ENCODE data around the gene SCAP.

Gene SCAP

DNA sequence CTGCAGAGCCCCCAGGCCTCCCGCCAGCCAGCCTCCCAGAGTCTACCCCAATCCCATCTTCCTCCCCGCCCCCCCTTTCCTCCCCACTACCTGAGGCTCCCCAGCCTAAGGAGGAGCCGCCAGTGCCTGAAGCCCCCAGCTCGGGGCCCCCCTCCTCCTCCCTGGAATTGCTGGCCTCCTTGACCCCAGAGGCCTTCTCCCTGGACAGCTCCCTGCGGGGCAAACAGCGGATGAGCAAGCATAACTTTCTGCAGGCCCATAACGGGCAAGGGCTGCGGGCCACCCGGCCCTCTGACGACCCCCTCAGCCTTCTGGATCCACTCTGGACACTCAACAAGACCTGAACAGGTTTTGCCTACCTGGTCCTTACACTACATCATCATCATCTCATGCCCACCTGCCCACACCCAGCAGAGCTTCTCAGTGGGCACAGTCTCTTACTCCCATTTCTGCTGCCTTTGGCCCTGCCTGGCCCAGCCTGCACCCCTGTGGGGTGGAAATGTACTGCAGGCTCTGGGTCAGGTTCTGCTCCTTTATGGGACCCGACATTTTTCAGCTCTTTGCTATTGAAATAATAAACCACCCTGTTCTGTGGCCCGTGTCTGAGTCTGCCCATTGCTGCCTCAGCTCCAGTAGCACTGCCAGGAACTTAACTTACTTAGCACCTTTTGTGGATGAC lies 62.8 kb downstream of the SCAP start:
- no peak for DNase-seq

DNA sequence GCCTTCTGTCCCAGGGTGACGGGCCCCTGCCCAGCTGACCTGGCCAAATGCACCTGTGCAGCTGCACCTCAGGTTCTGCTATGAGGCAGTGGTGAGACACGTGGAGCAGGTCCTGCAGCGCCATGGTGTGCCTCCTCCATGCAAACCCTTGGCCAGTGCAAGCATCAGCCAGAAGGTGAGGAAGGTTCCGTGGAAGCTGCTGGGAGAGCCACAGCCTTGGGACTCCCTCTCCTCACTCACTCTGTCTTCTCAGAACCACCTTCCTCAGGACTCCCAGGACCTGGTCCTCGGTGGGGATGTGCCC lies 63.3 kb downstream of the SCAP start:
- no peak for DNase-seq

DNA sequence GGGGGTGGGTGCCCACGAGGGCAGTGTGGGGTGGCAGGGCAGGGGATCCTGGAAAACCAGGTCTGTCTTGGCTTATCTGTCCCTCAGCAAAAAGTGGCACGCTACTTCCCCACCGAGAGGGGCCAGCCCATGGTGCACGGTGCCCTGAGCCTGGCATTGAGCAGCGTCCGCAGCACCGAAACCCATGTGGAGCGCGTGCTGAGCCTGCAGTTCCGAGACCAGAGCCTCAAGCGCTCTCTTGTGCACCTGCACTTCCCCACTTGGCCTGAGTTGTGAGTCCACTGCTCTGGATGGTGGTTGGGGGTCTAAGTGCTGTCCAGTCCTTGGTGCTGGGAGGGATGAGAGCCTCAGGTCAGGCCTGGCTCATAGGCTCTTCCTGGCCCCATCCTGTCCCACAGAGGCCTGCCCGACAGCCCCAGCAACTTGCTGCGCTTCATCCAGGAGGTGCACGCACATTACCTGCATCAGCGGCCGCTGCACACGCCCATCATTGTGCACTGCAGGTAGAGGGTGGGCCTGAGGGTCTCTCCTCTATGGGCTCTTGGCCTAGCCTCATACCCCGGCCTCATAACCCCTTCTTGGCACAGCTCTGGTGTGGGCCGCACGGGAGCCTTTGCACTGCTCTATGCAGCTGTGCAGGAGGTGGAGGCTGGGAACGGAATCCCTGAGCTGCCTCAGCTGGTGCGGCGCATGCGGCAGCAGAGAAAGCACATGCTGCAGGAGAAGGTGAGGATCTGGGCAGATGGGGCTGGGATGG lies 63.9 kb downstream of the SCAP start:
- no peak for DNase-seq

DNA sequence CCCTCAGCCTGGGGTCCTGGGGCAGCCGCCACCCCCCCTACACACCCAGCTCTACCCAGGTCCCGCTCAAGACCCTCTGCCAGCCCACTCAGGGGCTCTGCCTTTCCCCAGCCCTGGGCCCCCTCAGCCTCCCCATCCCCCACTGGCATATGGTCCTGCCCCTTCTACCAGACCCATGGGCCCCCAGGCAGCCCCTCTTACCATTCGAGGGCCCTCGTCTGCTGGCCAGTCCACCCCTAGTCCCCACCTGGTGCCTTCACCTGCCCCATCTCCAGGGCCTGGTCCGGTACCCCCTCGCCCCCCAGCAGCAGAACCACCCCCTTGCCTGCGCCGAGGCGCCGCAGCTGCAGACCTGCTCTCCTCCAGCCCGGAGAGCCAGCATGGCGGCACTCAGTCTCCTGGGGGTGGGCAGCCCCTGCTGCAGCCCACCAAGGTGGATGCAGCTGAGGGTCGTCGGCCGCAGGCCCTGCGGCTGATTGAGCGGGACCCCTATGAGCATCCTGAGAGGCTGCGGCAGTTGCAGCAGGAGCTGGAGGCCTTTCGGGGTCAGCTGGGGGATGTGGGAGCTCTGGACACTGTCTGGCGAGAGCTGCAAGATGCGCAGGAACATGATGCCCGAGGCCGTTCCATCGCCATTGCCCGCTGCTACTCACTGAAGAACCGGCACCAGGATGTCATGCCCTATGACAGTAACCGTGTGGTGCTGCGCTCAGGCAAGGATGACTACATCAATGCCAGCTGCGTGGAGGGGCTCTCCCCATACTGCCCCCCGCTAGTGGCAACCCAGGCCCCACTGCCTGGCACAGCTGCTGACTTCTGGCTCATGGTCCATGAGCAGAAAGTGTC lies 64.7 kb downstream of the SCAP start:
- no peak for DNase-seq

DNA sequence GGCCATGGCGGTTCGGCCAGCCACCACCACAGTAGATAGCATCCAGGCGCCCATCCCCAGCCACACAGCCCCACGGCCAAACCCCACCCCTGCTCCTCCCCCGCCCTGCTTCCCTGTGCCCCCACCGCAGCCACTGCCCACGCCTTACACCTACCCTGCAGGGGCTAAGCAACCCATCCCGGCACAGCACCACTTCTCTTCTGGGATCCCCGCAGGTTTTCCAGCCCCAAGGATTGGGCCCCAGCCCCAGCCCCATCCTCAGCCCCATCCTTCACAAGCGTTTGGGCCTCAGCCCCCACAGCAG lies 65.4 kb downstream of the SCAP start:
- no peak for DNase-seq

DNA sequence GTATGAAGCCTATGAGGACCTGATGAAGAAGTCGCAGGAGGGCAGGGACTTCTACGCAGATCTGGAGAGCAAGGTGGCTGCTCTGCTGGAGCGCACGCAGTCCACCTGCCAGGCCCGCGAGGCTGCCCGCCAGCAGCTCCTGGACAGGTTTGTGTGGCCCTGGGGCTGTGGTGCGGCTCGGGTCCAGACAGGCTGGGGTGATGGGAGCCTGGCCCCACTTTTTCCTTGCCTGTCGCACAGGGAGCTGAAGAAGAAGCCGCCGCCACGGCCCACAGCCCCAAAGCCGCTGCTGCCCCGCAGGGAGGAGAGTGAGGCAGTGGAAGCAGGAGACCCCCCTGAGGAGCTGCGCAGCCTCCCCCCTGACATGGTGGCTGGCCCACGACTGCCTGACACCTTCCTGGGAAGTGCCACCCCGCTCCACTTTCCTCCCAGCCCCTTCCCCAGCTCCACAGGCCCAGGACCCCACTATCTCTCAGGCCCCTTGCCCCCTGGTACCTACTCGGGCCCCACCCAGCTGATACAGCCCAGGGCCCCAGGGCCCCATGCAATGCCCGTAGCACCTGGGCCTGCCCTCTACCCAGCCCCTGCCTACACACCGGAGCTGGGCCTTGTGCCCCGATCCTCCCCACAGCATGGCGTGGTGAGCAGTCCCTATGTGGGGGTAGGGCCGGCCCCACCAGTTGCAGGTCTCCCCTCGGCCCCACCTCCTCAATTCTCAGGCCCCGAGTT lies 65.9 kb downstream of the SCAP start:
- no peak for DNase-seq

DNA sequence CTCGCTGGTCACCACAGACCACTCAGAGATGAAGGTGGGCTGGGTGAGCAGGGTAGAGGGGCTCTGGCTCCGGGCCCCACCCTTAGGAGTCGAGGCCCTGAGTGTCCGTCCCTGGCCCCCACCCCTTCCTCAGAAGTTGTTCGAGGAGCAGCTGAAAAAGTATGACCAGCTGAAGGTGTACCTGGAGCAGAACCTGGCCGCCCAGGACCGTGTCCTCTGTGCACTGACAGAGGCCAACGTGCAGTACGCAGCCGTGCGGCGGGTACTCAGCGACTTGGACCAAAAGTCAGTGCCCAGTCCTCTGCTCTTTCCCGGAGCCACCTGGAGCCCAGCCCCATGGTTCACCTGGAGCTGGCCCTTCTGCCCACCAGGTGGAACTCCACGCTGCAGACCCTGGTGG lies 66.5 kb downstream of the SCAP start:
- DNase-seq = no peak

DNA sequence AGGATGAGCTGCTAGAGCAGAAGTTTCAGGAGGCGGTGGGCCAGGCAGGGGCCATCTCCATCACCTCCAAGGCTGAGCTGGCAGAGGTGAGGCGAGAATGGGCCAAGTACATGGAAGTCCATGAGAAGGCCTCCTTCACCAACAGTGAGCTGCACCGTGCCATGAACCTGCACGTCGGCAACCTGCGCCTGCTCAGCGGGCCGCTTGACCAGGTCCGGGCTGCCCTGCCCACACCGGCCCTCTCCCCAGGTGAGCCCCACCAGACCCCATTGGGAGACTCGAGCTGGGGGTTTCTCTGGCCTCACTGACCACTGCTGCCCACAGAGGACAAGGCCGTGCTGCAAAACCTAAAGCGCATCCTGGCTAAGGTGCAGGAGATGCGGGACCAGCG lies 66.9 kb downstream of the SCAP start:
- DNase-seq = no peak

DNA sequence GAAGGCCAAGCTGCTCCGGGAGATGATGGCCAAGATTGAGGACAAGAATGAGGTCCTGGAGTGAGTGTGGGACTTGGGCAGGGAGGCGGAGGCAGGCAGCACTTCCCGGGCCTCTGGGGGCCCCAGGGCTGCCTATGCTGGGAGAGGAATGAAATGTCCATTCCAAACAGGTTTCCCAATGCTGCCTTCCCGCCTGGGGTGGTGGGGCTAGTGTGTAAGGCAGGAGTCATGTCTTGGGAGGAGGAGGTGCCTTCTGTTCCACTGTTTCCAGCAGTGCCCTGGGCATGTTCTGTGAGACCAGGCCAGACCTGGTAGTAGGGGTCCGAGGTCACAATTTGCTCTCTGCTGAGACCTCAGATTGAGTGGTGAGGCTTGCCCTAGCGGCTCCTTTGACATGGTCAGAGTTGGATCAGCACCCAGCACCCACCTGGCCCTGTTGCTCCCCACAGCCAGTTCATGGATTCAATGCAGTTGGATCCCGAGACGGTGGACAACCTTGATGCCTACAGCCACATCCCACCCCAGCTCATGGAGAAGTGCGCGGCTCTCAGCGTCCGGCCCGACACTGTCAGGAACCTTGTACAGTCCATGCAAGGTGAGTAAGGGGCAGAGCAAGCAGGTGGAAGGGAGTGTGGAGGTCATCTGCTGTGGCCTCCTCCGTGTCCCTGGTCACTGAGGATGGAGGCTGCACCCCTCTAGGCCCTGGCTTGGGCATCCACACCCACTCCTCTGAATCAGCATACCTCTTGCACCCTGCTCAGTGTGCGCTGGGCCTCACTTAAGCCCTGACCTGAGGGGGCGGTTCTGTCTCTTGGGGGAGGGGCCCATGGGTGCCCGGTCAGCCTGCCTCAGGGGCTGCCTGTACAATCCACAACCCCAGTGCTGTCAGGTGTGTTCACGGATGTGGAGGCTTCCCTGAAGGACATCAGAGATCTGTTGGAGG lies 67.6 kb downstream of the SCAP start:
- DNase-seq = no peak

DNA sequence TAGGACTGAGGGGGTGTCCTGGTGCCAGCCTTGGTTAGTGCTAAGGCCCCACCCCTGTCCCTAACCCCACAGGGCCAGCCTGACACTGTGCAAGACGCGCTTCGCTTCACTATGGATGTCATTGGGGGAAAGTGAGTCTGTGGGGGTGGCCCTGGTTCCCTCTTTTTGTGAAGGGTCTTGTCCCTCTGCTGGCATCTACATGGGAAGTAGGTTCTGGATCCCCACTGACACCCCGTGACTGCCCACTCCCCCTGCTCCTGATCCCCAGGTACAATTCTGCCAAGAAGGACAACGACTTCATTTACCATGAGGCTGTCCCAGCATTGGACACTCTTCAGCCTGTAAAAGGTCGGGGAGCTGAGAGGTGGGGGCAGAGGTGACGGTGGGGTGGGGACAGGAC lies 68.5 kb downstream of the SCAP start:
- DNase-seq = no peak

DNA sequence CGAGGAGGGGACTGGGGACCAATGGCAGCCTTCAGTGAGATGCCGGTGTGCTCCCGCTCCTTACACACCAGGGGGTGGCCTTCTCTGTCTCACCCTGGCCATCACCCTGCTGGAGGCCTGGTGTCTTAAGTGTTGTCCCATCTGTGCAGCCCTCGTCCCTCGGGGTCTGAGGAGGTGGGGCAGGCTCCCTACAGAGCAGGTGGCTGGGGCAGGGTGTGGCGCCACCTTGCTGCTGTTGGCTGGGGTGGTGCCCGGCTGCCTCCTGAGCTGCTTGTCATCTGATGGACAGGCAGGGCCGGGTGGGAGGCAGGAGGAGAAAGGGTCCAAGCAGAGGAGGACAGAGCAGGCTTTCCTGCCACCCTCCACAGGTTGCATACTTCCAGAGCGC lies 69.0 kb downstream of the SCAP start:
- DNase-seq = no peak

DNA sequence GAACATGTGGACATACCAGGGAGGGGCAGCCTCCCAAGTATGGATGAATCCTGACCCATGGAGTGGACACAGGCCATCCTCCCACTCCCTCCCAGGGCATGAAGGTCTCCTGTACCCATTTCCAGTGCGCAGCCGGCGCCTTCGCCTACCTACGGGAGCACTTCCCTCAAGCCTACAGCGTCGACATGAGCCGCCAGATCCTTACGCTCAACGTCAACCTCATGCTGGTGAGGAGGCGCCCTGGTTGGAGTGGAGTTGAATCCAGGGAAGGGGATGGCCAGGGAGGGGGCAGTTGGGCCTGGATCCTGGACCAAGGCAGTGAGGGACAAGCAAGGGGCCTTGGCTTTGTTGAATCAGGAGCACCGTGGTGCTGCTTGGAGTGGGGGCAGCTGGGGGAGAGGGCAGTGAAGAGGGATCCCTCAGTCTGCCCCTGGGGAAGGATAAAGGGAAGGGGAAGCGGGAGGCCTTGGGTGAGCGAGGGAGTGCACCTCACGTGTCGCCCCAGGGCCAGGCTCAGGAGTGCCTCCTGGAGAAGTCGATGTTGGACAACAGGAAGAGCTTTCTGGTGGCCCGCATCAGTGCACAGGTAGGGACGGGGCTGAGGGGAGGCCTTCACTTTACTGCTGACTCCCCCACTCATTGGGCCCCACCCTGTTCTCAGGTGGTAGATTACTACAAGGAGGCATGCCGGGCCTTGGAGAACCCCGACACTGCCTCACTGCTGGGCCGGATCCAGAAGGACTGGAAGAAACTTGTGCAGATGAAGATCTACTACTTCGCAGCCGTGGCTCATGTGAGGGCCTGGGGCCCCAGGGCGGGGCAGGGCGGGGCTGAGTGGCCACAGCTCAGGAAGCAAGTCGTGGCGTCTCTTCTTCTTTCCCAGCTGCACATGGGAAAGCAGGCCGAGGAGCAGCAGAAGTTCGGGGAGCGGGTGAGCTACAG lies 69.7 kb downstream of the SCAP start:
- no peak for DNase-seq

DNA sequence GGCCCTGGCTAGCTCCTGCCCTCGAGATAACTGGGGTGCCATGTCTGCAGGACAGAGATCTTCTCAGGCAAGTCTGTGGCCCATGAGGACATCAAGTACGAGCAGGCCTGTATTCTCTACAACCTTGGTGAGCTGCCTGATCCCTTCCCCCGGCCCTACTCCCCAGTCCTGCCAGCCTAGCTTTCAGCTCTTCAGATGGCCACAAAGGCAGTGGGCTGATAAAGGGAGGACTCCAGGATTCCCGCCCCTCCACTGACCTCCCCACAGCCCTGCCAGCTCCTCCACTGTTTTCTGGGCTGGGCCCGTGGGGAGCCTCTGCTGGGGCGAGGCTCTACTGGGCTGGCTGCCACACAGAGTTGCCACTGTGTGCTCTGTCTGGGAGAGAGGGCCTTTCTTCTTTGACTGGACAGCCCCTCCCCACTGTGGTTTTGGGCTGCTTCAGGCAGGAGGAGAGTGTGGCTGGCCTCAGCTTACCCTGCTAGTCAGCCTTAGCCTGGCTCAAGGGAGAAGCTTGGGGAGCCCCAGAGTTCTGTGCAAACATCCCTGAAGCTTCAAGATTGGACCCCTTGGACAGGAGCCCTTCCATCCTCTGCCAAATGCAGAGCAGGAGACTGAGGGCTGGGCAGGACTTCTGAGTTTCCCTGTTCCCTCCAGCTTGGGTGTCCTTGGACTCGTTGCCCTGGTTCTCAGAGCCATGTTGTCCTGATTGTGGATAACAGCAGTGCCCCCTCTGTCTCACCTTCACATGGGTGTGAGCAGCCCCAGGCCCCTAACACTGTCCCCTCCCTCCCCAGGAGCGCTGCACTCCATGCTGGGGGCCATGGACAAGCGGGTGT lies 70.6 kb downstream of the SCAP start:
- no peak for DNase-seq

DNA sequence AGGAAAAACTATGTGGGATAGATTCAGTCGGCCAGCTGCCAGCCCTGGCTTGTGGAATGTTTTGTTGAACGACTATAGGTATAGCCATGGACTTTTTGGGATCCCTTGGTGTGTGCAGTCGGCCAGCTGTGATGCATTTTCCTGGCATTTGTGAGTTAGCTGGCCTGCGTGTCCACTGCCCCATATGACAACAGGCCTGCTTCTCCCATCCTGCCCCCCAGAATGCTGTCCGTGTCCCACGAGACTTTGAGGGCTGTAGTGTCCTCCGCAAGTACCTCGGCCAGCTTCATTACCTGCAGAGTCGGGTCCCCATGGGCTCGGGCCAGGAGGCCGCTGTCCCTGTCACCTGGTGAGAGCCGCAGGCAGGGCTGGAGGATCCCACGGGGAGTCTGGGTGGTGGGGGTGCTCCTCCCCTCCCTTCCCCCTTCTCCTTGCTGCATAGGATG lies 71.3 kb downstream of the SCAP start:
- DNase-seq = no peak

DNA sequence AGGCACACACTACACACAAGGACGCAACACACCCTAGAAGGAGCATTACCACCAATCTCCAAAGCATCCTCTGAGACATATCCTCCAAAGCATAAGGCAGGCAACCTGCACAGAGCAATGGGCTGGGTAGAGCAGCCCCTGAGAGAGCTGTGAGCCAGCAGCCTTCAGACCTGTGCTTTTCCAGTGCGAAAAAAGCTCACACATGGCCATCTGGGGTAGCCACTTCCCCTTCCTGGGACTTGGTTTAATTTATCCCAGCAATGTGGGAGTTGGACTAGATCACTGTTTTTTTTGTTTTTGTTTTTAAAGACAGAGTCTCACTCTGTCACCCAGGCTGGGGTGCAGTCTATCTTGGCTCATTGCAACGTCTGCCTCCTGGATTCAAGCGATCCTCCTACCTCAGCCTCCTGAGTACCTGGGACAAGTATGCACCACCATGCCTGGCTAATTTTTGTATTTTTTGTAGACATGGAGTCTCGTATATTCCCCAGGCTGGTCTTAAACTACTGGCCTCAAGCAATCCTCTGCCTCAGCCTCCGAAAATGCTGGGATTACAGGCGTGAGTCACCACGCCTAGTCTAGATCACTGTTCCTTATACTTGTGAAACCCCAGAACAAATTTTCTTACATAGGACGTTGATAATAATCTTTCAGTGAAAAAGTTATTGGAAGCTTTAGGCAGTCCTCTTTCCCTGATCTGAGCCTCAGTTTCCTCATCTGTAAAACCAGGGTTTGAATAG lies 76.0 kb downstream of the SCAP start:
- no peak for DNase-seq

DNA sequence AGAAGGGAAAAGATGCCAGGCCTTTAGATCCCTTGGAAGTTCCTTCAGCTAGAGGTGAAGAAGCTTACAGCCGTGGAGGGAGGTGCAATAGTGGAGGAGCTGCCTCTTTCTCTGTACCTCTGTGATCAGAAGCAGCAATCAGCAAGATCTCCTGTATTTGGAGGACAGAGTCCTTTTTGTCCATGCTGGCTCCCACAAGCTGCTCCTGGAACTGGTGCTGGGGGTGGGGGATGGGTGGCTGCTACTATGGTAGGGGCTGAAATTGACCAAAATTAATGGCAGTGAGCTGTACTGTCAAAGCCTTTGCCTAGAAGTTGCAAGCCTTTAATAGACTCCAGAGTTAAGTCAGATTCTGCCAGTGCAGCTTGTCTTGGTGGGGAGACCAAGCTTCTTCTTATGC lies 76.7 kb downstream of the SCAP start:
- DNase-seq = no peak

DNA sequence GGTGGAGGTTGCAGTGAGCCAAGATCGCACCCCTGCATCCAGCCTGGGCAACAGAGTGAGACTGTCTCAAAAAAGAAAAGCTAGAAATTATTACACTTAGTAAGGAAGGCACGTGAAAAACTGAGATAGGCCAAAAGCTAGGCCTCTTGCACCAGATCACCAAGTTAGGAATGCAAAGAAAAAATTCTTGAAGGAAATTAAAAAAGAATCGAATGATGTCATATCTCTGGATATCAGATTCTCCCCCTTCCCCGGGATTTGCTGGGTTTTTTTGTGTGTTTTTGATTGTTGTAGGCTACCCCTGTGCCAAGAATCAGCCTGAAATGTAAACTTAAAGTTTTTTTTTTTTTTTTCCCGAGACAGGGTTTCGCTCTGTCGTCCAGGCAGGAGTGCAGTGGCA lies 77.5 kb downstream of the SCAP start:
- DNase-seq = no peak

DNA sequence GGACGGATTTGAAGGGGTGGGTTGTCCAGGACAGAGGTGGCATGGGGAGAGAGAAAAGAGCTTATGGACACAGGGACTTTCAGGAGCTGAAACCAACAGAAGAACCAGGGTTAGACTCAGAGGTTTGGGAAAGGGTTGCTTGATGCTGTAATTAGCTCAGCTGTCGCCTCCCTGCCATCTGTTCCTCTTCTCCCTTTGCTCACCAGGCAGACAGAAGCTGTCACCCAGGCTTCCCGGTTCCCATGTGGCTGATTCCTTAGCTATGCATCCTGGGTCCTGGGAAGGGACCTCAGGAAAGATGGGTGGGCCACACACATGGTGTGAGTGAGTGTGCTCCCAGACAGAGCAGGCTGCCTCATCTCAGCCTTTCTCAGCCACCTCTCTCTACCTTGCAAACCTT lies 80.9 kb downstream of the SCAP start:
- peak in 1 of 2 experiments; percentile 4 for DNase-seq

DNA sequence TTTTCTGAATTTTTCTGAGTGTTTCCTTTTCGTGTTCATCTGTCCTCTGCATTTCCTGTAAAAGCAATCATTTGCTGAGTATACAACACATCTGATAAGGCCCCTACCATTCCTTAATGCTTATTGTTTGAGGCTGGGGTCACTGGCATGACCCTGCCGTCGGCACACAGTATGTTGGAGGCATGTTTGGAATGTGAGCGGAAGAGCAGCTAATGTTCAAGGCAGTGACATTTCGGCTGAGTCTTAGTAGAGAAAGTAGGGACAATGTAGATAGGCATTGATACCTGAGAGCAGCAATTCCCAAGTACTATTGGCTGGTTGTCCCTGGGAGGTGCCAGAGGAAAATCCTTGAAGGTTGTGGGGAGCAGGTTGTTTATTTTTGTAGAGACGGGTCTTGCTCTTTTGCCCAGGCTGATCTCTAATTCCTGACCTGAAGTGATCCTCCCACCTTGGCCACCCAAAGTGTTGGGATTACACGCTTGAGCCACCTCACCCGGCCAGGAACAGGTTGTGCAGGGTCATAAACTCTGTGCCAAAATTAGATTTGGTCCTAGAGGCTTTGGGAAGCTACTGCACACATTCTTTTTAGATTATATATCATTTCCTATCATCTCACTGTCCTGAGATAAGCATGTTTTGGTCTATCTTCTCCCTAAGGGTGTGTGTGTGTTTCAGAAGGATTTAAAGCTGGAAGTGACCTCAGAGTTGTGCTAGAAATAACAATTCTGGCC lies 81.4 kb downstream of the SCAP start:
- DNase-seq = no peak

Measured in NCI-H446 (cell line).